ENCODE results near the gene POLA1.
"Not testable (repeated sequence)": the region's sequence is repeated elsewhere in the genome, so short reads cannot be mapped to it uniquely, and the experiment has no call there.

POLA1 gene

DNA sequence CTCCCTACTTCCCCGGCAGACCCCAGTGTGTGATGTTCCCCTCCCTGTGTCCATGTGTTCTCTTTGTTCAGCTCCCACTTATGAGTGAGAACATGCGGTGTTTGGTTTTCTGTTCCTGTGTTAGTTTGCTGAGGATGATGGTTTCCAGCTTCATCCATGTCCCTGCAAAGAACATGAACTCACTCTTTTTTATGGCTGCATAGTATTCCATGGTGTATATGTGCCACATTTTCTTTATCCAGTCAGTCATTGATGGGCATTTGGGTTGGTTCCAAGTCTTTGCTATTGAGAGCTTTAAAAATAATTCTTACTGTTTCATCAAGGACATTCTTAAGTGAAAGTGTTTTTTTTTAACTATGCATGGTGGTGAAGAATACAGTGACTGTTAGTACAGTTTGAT lies 126.1 kb downstream of the POLA1 start:
- not testable (repeated sequence) for DNase-seq

DNA sequence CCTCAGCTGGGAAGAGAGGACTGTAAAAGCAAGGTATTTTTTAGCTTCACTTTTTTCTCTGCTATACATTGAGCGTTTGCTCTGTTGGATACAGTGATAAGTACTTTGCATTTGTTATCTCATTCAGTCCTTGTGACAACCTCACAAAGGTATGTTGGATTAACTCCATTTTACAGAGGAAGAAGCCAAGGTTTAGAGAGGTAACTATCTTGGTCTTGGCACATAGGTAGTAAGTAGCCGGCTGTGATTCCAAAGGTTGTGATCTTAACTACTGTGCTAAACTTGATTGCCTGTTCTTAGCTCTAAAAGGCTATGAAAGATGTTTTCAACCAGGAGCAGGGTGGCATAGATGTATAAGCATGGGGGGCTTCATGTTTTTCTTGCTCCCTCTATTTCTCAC lies 134.4 kb downstream of the POLA1 start:
- no peak for DNase-seq

DNA sequence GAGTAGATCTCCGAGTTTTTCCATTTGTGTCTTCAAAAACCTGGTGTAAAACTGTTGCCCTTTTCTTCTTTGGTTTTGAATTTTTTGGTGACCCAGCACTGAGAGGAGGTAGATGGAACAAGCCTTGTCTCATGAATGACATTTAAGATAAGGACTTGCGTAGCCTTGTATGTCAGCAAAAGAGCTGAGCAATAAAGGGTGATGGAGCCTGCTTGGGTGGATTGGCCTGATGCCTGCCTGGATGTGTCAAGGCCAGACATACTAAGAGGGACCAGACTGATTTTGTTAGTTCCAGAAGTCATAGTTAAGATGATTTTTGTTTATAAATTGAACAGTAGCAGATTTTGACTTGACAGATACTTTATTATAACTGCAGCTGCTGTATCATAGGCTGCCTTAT lies 134.9 kb downstream of the POLA1 start:
- DNase-seq = no peak

DNA sequence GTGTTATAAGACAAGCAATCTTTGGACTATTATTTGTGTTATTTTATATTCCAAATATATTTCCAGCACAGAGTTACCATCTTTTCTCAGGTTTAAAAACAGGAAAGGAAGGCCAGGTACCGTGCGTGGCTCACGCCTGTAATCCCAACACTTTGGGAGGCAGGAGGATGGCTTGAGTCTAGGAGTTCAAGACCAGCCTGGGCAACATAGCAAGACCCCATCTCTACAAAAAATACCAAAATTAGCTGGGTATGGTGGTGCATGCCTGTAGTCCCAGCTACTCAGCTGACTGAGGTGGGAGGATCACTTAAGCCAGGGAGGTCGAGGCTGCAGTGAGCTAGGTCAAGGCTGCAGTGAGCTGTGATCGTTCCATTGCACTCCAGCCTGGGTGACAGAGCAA lies 140.0 kb downstream of the POLA1 start:
- no peak for DNase-seq

DNA sequence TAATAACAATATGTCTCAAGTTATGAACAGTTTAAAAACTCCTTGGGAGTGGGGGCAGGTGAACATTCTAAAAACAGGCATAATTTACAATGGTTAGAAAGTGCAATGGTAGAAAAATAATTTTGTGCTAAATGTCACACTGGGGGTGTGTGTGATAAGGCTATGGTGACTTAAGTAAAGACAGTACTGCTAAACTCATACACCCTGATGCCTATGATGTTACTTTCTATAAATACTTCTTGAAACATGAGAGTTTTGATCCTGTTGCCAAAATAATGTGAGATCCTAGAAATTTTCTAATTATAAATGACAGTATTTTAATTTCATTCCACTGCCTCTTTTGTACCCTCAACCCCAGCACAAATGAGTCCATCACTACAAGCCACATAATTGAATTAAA lies 144.2 kb downstream of the POLA1 start:
- no peak for DNase-seq

DNA sequence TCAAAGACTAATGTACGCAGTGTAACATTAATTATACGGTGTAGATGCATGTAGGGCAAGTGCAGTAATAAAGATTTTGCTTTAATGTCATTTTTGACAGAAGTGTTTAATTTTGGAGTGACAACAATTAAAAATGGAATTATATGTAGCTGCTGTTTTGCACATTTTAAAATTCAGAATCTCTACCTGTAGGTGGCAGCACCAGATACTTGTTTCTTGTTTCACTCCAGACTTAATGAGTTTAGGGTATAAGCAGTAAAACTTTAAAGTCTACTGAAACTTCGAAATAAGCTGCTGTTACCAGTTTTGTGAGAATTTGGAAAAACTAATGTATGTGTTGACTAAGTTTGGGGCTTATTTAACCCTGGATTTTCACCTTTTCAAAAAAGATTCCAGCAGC lies 144.9 kb downstream of the POLA1 start:
- DNase-seq = no peak

DNA sequence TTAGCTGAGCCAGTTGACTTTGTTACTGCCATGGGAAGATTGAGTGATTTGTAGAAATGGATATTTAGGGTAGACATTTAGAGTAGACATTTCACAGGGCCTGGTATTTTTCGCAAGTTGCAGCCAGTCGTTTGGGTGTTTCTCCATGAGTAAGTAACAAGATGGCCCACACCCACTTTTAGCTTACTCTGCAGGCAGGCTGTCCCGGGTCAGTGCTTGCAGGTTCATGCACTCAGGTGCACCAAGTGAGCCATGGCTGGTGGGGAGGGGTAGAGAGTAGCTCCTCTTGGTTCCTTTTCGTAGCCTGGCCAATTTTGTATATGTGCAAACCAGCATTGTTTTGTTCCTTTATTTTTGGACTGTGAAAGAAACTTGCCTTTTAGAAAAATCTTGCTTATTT lies 145.6 kb downstream of the POLA1 start:
- no peak for DNase-seq

DNA sequence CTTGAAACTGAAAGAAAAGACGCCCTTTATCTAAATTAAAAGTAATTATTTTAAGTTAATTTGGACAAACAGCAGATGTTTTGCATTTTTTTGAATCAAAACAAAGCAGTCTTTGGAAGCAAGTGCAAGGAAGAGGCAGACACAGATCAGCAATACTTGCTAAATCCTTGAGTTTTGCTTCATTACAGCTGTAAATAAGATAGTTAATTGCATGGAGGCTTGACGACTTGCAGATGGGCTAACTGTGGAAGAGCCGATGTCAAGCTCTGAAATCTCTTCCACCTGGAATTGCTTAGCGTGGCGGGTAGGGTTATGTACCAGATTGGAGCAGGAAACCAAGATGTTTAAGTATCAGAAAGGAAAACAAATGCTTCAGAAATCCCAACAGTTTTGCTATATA lies 148.8 kb downstream of the POLA1 start:
- DNase-seq = no peak

DNA sequence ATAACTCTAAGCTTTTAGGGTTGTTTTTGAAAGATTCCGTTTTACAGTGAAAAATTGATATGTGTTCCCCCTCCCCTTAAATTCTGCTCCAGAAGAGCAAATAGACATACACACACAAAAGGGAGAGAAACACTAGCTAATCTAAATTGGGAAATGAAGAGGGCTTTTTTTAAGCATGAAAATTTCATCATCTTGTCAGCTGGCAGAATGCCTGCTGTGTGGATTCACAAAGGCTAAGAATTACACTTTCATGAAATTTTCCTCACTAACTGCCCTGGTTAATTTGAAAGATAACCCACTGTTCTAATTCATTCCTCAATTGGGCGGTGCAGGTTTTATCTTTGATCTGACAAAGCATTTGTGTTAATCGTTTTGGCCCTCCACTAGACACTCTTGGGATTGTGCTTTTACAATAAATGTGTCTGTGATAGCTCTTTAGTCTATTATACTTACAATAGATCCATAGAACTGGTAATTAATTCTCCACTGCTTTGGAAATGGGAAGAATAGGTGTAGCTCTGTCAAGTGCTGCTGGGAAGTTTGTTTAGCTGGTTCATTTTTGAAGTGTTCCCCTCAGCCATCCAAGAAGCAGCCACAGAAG lies 152.9 kb downstream of the POLA1 start:
- no peak for DNase-seq

DNA sequence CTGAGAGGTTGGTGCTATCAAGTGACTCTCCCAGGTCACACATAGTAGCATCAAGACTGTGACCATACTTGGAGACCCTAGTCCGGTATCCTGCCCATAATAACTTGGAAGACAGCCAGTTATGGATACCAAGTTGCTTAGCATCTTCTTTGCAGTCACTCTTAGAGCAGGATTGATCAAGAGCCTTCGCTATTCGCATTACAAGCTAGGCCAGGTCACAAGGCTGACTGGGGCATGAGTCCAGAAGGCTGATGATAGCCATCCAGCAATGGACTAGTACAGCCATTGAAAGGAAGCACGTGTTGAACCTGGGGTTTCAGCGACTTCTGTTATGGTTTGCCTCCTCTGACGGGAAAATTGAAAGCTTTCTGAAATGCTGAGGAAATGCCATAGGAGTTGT lies 157.6 kb downstream of the POLA1 start:
- no peak for DNase-seq

DNA sequence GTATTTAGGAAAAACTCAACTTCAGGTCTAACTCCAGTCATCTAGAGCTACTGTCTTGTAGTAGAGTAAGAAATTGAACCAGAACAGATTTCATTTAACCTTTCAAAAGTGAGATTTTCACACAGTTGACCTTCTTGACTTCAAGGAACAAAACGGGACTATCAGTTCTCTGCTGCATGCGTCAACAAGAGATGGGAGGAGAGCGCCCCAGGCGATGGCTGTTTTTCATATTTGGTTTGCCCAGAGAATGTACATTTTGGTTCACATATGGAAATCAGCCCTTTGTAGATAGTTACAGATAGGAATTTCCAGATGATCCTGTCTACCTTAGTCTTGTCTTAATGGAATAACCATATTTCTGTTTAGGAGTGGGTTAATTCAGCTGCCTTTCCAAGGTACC lies 158.1 kb downstream of the POLA1 start:
- no peak for DNase-seq

DNA sequence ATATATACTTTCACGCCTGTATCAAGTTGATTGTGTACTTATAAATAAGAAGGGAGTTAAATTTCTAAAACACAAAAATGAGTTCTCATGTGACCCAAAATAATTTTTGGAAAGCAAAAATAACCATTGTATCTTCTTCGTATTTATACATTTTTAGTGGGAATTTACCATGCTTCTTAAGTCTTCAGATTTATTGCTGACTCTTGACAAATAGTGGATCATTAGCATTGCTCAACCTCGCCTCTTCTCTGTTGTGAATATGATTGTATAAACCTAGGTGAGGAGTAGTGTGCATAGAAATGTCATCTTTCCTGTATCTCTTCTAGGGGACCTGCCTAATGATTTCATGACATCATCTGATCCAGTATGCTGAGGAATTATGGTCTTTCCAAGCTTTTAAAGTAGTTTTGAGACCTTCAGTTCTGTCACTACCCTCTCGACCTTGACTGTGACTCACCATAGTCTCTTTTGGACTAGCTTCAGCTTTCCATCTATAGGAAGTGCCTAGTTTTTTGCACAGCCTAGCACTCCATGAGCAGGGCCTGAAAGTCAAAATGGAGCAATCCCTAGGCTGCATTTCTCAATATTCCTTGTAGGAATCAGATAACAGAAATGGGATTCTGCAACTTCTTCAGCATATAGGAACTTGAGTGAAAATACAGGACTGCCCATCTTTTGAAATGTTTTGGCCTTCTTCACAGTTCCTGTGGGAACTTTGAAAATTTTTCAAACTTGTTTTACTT lies 164.5 kb downstream of the POLA1 start:
- DNase-seq = no peak

DNA sequence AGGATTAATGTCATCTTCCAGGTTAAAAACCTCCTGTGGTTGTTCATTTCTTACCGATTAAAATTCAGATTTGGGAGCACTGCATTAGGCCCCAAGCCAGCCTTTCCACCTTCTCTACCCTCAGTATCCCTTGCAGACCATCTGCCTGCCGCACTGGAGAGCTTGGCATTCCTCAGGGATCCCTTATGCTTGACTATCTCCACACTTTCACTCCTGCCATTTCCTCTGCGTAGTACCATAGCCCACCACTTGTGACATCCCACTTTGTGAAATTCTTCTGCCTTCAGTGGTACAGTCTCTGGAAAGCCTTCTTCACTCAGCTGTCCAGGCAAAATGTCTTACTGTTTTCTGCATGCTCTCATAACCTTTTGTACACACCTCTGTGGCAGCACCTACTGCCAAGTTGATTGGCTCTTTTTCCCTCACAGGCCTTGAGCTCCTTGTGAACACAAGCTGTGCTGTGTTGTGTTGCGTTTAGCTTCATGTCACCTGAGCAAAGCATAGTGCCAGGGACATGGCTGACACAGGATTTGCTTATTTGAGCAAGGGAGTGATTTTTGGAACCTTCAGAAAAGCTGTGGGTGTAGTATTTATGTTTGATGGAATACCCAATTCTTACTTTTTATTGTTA lies 165.6 kb downstream of the POLA1 start:
- no peak for DNase-seq

DNA sequence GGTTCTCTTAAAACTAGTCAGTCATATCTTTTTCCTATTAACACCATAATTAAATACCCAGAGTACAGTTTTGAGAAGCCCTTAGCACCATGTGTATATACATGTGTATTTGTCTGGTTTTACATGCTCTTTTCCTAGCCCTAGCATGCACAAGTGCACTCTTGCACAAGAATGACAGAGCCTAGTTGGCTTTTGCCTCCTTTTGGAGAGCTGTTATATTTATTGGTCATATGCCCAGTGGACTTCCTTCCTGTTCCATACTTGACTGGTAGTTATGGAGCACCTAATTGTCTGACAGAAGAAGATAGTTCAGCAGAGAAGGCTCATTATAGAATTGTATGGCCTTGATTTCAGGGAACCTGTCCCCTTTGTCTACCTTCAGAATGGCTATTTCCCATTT lies 166.4 kb downstream of the POLA1 start:
- no peak for DNase-seq

DNA sequence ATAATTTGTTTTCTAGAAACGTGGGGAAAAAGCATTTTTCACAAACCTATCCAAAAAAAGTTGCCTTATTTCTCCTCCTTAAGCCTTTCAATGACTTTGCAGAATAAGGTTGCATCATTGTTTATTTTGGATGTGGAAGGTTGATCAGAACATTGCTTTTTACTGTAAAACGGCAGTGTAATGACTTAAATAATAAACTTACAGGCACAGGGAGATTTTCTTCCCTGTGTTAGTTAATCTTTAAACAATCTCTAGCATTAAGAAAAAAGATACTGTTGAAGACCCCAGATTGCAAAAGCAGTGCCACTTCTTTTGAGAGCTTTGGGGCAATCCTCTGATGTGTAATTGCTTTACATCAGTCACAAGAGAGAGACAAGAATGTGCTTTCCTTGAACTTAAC lies 168.6 kb downstream of the POLA1 start:
- no peak for DNase-seq

DNA sequence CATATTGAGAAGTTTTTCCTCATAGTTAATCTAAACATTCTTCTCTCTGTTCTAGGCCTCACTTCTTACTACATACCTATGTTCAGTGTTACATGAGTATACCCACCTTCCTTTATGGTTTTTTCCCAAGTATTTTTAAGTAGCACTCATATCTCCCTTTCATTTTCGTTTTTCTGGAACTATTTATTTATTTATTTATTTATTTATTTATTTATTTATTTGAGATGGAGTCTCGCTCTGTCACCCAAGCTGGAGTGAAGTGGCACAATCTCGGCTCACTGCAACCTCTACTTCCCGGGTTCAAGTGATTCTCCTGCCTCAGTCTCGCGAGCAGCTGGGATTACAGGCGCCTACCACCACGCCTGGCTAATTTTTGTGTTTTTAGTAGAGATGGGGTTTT lies 170.1 kb downstream of the POLA1 start:
- DNase-seq = not testable (repeated sequence)

DNA sequence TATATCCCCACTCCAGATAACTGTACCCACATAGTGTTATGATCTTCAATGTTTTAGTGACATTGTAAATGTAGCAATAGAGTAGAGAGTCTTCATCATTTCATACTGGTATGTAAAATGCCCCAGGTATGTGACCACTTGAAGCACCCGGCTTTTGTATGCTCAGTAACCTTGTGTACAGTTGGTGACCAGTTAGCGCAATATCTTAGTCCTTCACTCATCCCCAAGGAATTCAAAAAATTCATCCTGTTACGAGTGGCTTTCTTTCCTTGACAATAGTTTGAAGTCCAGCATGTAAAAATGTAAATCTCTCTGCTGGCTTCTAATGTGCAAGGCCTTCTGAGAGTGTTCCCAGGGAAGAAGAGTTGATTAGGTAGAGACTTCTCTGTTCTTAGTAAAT lies 176.4 kb downstream of the POLA1 start:
- DNase-seq = no peak

DNA sequence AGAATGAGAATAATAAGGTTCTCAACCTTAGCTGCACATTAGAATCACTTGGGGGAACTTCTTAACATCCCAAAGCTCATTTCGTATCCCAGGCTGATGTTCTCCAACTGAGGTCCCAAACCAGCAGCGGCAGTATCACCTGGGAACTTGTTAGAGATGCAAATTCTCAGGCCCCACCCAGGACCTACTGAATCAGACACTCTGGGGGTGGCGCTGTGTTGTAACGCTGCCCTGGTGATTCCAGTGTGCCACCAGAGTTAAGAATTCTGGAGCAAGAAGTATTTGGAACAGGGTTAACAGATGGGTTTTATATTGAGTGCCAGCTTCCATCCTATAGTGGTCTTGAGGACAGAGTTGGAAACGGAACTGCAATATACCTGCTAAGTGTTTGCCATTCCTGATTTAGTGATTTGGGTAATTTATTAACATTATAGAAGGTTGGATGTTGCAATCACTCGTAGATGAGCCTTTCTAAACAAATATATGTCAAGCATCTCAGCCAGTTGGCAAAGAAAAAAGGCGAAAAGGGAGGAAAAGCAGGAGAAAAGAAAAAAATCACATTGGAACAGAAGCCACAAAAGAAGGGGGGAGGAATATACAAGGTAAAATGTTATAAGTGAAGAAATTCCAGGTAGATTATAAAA lies 181.0 kb downstream of the POLA1 start:
- no peak for DNase-seq

DNA sequence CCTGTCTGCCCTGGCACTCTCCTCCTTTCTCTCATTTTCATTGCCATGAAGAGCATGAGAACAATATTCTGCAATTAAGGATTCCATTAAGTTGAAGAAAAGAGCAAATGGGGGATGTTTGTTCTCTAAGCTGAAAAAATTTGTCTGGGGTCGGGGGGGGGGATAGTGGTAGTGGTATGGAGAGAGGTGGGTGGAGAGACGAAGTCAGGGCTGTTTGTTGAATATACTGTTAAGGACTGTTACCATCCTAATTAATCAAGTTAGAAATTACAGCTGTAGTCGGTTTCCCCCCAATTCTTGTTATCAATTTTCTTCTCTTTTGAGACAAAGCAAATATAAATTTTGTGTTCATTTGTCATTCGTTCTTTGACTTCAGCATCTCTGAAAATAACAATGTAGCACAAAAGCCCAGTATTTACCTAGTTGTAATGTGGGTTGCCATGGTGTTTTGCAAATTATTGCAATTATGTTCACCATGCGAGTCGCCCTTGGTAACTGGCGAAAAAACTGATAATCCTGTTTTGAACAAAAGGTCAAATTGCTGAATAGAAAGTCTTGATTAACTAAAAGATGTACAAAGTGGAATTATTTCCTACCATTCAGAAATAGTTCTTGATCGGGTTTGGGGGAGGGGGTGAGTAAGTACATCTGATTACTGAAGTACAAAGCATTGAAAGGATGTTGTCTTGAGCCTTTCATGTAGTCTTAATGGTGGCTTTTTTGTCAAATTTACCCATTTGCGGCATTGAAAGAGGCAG lies 183.0 kb downstream of the POLA1 start:
- DNase-seq = no peak

DNA sequence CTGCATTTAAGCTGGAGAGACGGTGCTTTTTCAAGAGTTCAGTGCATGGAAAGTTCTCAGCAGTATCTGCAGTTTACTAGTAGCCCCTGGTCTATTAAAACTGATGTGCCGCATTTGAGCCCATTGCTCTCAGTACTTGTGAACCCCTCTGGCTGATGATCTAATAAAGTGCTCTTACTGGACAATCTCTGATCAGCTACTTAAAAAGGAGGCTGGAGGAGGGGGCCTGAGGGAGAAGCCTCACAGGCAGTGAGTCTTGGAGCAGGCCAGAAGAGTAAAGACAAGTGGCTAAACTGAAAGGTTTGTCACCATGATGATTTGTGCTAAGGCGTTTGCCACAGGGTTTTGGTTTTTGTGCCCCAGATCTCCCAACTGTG lies 183.6 kb downstream of the POLA1 start:
- no peak for DNase-seq

DNA sequence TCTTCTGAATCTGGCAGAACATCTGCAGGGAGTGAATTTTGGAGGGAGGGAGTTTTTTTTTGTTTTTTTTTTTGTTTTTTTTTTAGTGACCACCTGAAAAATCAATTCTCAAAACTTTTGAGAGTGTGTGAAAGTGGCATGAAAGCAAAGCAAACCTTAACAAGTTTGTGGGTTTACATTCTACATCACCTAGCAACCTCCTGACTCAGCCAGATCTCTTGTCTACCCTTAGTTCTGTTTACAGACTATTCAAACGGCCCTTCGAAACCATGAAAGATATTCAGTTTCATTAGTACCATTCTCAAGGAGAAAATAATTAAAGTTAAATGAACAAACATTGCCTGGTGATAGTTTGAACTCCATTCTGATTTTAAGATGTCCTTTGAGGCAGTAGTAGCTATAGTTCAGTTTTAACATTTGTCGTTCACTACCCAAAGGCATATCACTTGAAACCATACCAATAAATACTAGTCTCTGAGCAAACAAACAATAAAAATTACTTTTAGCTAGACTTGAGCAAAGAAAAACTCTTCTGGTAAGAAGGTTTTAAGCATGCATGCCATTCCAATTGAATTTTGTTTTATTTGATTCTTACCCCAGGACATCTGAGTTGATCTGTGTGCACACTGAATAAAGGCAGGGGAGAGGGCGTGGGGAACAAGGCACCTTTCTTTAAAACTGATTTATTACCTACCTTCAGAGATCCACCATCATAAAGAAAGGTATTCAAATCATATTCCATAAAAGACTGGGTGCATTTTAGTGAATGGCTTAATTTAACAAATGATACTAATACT lies 184.3 kb downstream of the POLA1 start:
- no peak for DNase-seq

DNA sequence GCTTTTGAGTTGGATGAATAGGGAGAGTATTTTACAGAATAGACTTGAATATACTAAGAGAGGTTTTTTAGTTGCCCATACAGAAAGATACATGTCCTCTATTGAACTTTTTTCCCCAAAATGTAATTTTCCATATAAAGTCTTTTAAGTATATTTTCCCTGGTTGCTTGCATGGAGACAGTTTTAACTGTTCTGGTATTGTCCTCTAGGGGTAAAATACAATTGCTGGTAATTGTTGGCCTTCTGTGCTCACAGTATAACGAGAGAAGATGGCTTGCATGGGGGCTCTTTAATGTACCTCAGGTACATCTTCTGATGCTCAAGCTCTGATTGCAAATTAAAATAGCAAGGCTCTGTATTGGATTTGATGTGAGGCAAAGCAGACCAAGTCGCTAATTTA lies 186.0 kb downstream of the POLA1 start:
- no peak for DNase-seq

DNA sequence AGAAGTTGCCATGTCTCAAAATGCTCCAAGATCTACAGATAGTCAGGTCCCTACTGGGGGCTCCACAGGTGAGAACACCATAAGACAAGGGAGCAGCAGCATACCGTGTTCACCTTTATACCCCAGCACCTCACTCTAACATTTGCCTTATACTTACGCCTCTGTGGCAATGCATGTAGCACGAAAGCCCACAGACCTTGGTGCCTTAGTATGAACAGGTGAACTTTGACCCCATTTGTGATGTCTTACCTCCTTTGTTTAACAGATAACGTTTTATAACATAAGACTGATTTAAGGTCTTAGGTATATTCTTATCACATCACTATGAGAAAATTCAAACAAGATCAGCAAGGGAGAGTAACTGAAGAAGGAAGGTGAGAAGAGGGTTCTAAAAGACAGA lies 193.2 kb downstream of the POLA1 start:
- DNase-seq = no peak

All from NCI-H1694 (cell line).